HEK293T (cell line): ENCODE data around the gene UBL7.

ENCODE experiments used
- ARNT ChIP-seq: fragments of 450-650 bp; IDR thresholded peaks from 2 replicates; pipeline ENCODE4 v1.6.1; 2017; ENCODE audit warnings: mild to moderate bottlenecking
- BHLHE40 ChIP-seq: fragments of 450-650 bp; IDR thresholded peaks from 2 replicates; pipeline ENCODE4 v1.6.1; 2016; ENCODE audit warnings: mild to moderate bottlenecking, moderate library complexity, borderline replicate concordance
- CTBP1 ChIP-seq: fragments of 450-650 bp; IDR thresholded peaks from 2 replicates; pipeline ENCODE4 v1.6.1; 2016; ENCODE audit warnings: borderline replicate concordance
- FOXK2 ChIP-seq: fragments of 450-650 bp; IDR thresholded peaks from 2 replicates; pipeline ENCODE4 v1.6.1; 2016; ENCODE audit warnings: mild to moderate bottlenecking
- FOXM1 ChIP-seq: fragments of 450-650 bp; IDR thresholded peaks from 2 replicates; pipeline ENCODE4 v1.6.1; 2017; ENCODE audit warnings: mild to moderate bottlenecking, borderline replicate concordance

DNA sequence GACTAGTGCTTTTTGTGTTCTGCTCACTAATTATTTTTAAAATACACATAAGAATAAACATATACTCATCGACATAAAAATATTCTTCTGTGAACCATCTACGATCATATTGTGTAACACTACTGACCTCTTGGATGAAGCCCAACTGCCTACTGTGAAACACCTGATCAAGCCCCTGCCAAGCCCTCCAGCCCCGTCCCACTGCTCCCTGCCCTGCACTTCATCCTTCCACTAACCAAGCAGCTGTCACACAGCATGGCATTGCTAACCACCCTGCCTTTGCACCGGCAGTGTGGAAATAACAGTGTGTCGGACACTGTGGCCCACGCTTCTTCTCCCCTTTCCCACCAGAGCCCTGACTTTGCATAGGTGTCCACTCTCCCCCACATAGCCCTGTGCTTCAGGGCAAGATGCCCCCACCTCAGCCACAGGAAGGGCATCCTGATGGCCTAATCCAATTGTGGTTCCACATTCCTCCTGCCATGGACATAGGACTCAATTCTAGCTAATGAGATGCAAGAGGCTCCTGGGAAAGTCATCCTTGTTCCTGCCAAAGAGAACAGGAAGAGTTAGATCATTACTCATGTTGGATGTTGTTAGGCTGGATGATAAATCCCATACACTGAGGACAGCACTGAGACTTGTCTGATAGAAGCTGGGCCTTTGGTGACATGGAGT, 45.0 kb upstream of the UBL7 start:
- TF ChIP-seq ARNT (no peak), BHLHE40 (no peak), CTBP1 (no peak), FOXK2 (no peak), FOXM1 (no peak)
